Measurements from ENCODE around the gene WASL.

- TF ChIP-seq BHLHE40 (IDR thresholded peaks at IDR 0.05; ENCODE audit: borderline replicate concordance) (no peak), SUZ12 (IDR thresholded peaks at IDR 0.05) (no peak), LEF1 (IDR thresholded peaks at IDR 0.05; ENCODE audit: borderline replicate concordance) (no peak), ARNT (IDR thresholded peaks at IDR 0.05) (no peak), NFRKB (IDR thresholded peaks at IDR 0.05) (no peak), SP1 (IDR thresholded peaks at IDR 0.05) (no peak), TARDBP (IDR thresholded peaks at IDR 0.05) (no peak), ELF4 (IDR thresholded peaks at IDR 0.05) (no peak), FOXM1 (IDR thresholded peaks at IDR 0.05; ENCODE audit: borderline replicate concordance) (no peak), FOXK2 (IDR thresholded peaks at IDR 0.05) (no peak)
- TF ChIP-seq, protein P1, sequence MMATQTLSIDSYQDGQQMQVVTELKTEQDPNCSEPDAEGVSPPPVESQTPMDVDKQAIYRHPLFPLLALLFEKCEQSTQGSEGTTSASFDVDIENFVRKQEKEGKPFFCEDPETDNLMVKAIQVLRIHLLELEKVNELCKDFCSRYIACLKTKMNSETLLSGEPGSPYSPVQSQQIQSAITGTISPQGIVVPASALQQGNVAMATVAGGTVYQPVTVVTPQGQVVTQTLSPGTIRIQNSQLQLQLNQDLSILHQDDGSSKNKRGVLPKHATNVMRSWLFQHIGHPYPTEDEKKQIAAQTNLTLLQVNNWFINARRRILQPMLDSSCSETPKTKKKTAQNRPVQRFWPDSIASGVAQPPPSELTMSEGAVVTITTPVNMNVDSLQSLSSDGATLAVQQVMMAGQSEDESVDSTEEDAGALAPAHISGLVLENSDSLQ (IDR thresholded peaks at IDR 0.05): no peak
Measured at GRCh38 chr7:123746055-123746454, 2.7 kb downstream of the WASL start.

Measured in HEK293T (cell line).